ENCODE results near the gene TIMM17A.
A peak's percentile ranks its signal among the peaks of the same experiment; 100 is the strongest.

The TIMM17A gene

GRCh38 chr1:201985355-201985754 is 30.1 kb downstream of the TIMM17A start:
- DNase-seq: no peak

GRCh38 chr1:201988601-201989000 is 33.3 kb downstream of the TIMM17A start:
- DNase-seq: no peak

- no peak for DNase-seq
Observed at GRCh38 chr1:201989354-201990128, 34.2 kb downstream of the TIMM17A start.

GRCh38 chr1:201990427-201990826 is 35.1 kb downstream of the TIMM17A start:
- no peak for DNase-seq

GRCh38 chr1:201999625-202000238 is 44.4 kb downstream of the TIMM17A start:
- DNase-seq: peak in 2 of 6 experiments; percentile 12 to 22

GRCh38 chr1:202002507-202002906 is 47.2 kb downstream of the TIMM17A start:
- no peak for DNase-seq

GRCh38 chr1:202004711-202005110 is 49.4 kb downstream of the TIMM17A start:
- DNase-seq: no peak

GRCh38 chr1:202005958-202006357 is 50.7 kb downstream of the TIMM17A start:
- DNase-seq: no peak

GRCh38 chr1:202007304-202007703 is 52.0 kb downstream of the TIMM17A start:
- no peak for DNase-seq

GRCh38 chr1:202007805-202008489 is 52.6 kb downstream of the TIMM17A start:
- no peak for DNase-seq

- DNase-seq: peak in 5 of 6 experiments; percentile 5 to 58 (median 37)
Observed at GRCh38 chr1:202009326-202010179, 54.2 kb downstream of the TIMM17A start.

- no peak for DNase-seq
Observed at GRCh38 chr1:202010180-202011015, 55.1 kb downstream of the TIMM17A start, which contains the start of gene ELF3. TSS of gene ELF3 (plus strand) at chr1:202010587. CDS start at chr1:202011137, 550 bp downstream.

- DNase-seq: no peak
Observed at GRCh38 chr1:202011994-202012393, 56.7 kb downstream of the TIMM17A start.

- no peak for DNase-seq
Observed at GRCh38 chr1:202012544-202013478, 57.5 kb downstream of the TIMM17A start.

GRCh38 chr1:202013603-202014002 is 58.3 kb downstream of the TIMM17A start:
- no peak for DNase-seq

- DNase-seq: no peak
Observed at GRCh38 chr1:202014060-202014459, 58.8 kb downstream of the TIMM17A start.

- no peak for DNase-seq
Observed at GRCh38 chr1:202014915-202015661, 59.8 kb downstream of the TIMM17A start.

GRCh38 chr1:202015662-202015937 is 60.3 kb downstream of the TIMM17A start:
- DNase-seq: no peak

GRCh38 chr1:202016022-202016810 is 60.9 kb downstream of the TIMM17A start:
- DNase-seq: no peak

Measured in stimulated activated naive CD4-positive, alpha-beta T cell (primary cell).